GM19468 (cell line): Measurements from ENCODE around the gene KCNAB1.
"Not testable (repeated sequence)": the region's sequence is repeated elsewhere in the genome, so short reads cannot be mapped to it uniquely, and the experiment has no call there.

Source experiments
- ATAC-seq: cut with Tn5 transposase; IDR thresholded peaks from one replicate; pipeline ENCODE4 v1.9.1; 2021; ENCODE audit warnings: mild to moderate bottlenecking, moderate library complexity, moderate number of reproducible peaks; ENCODE audit not compliant: unreplicated experiment; ENCODE audit errors: extremely low read depth

The KCNAB1 gene

DNA sequence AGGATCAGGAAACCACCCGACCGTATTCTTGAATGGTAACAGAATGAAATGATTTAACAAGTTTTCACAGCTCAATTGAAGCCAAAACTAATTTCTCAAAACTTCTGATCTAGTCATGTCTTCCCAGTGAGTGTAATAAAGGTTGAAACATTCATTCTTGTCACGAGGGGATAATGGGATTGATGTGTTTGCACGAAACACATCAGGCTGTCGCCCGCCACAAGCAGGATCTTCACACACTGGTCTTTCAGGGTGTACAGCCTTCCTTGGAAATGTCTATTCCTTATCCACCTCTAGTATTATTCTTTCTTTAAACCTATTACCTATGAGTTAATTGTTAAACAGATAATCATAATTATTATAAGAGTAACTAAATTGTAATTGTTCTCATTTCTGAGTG lies 94.3 kb downstream of the KCNAB1 start:
- no peak for ATAC-seq

DNA sequence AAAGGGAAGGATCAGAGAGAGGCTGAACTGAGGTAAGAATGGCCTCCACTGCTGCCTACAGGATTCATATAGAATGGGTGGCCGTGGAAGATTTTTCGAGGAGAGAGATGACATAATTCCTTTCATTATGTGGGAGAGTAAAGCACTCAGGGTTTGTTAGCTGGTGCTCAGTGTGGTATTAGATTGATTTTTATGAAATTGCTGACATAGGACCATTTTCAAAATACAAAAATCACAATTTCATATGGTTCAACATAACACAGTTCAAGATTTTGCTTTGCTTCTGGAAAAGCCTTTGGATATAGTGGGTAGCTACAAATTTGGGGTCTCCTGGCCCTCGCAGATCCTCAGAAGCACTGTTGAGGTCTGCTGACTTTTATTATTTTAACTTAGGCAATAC lies 95.4 kb downstream of the KCNAB1 start:
- ATAC-seq: no peak

DNA sequence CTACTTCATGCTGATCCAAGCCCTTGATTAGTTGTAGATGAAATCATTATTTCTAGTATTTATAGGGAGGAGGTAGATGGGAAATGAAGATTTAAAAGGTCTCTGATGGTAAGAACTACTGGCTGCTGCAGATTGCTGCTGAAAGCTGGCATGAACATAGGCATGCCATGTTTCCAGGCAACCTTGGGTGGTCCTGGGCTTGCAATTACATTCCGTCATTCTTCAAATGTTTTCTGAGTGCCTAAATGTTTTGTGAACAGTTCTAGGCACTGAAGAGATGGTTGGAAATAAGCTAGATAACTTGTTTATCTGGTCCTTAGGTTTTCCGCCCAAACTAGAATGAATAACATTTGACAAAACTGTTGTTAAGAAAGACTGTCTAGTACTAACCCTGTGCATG lies 95.8 kb downstream of the KCNAB1 start:
- no peak for ATAC-seq

DNA sequence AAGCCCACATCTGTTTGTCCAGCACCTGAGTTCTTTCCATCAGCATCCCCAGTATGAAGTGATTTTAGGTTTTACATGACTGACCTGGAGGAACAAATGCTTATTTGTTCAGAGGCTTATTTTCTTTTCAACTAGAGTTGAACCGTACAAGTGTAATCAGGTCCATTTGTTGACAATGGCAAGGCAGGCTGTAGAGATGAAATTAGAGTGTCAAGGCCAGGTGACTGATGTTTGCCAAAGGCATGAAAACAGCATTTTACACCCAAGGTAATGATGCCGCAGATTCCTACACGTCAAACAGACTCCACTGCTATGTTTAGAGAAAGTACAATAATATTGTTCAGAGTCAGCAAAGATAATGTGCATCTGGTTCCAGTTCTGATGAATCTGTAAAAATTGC lies 96.5 kb downstream of the KCNAB1 start:
- ATAC-seq: no peak

DNA sequence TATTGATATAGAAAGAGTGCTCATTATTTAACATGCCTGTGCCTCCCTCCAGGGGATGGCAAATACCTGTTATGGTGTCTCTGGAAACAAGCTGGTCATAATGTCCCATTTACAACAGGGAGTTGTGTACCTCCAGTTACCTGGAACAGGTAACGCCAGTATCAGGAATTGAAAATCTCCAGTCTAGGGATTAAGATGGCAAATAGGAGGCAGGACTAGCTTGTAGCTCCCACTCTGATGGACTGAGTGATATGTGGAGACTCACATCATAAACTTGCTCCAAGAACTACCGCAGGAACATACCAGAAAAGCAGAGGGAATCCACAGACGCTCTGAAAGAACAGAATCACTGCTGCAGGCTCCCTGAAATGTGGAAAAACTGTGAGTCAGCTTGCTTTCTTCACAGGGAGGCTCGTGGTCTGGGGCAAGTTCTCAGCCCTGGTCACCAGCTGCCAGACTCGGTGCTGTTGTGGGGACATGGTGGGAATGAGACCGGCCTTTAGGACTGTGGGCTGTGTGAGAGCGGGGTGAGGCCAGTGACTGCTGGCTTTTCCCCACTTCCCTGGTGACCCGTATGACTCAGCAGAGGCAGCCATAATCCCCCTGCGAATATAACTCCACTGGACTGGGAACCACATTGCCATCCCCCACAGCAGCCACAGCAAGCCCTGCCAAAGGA lies 97.4 kb downstream of the KCNAB1 start:
- no peak for ATAC-seq

DNA sequence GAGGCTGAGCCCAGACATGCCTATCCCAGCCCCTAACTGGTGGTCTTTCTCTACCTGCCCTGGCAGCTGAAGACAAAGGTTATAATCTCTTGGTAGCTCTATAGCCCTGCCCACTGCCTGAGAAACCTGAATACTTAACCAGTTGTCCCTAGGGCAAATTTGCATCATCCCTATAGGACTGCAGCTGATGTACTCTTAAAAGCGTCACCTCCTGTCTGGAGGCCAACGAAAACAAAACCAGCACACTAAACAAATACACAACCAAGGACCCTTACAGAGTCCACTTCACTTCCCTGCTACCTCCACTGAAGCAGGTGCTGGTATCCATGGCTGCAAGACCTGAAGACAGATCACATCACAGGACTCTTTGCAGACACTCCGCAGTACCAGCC lies 98.0 kb downstream of the KCNAB1 start:
- no peak for ATAC-seq

DNA sequence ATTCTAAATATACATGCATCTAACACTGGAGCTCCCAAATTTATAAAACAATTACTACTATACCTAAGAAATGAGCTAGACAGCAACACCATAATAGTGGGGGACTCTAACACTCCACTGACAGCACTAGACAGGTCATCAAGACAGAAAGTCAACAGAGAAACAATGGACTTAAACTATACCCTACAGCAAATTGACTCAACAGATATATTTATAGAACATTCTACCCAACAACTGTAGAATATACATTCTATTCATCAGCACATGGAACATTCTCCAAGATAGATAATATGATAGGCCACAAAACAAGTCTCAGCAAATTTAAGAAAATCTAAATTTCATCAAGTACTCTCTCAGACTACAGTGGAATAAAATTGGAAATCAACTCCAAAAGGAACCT lies 102.0 kb downstream of the KCNAB1 start:
- not testable (repeated sequence) for ATAC-seq

DNA sequence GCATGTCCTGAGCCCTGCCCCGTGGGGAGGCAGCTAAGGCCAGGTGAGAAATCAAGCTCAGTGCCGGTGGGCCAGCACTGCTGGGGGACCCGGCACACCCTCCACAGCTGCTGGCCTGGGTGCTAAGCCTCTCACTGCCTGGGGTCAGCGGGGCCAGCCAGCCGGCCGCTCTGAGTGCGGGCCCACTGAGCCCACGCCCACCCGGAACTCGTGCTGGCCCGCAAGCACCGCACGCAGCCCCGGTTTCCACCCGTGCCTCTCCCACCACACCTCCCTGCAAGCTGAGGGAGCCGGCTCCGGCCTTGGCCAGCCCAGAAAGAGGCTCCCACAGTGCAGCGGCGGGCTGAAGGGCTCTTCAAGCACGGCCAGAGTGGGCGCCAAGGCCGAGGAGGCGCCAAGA lies 103.7 kb downstream of the KCNAB1 start:
- ATAC-seq: not testable (repeated sequence)

DNA sequence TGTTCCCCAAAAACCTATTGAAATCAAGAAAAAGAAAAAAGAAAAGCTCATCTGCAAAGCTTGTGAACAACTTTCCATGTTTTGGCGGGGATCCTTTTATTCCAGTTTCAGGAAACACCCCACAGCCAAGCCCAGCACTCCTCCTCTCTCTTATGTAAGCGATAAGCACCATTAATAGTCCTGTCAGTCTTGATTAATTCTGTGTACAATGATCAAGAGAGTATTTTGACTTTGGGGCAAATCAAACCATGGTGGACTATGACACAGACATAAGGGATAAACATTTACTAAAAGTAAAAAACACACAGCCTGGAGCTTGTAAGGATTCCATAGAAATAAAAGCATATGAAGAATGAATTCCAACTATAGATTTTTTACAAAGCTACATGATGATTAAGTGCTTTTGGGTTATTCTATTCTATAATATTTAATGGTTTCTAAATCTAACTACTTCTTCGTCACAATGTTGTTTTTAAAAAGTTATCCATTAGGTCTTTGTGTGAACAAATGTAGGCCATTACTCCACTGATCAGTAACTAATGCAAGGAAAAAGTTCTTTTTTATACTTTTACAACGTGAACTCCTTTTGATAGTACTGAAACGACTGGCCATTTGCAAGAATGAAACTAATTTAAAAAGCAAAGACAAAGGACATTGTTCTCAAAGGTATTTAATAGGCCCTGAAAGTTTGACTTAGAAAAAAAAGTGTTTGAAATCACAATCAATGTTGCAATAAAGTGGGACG lies 106.5 kb downstream of the KCNAB1 start:
- no peak for ATAC-seq

DNA sequence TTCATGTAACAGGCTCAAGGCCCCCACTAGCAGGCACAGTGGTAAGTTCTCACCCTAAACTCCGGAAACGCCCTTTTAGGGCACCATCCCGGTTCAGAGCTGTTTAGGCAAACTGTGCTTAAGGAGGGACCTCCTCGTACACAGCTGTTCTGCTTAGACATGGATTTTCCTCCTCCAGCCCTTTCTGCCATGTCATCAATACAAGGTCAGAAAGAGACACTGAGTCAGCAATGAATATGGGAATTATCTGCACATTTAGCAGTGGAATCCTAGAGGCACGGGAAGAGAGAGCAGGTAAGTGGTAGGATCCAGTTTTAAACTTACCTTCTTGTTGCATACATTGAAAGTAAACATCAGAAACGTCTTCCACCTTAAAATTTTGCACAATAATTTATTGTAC lies 107.3 kb downstream of the KCNAB1 start:
- no peak for ATAC-seq

DNA sequence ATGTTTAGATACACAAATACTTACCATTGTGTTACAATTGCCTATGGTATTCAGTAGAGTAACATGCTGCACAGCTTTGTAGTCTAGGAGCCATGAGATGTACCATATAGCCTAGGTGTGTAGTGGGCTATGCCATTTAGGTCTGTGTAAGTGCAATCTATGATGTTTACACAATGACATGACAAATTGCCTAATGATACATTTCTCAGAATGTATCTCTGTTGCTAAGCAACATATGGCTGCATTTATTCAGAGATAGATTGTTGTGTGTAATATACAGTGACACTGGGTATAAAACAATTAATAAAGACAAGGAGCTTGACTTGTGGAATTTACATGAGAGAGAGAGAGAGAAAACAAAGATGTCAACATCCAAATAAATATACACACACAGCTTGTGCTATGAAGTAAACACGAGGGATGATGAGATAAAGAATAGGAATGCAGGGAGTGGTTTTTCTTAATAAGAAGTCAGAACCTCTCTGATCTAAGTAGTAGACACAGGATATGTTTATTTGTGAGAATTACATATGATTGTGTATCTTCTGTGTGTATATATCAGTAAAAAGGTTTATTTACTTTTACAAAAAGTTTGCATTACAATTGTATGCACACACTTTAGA lies 110.0 kb downstream of the KCNAB1 start:
- ATAC-seq: no peak

DNA sequence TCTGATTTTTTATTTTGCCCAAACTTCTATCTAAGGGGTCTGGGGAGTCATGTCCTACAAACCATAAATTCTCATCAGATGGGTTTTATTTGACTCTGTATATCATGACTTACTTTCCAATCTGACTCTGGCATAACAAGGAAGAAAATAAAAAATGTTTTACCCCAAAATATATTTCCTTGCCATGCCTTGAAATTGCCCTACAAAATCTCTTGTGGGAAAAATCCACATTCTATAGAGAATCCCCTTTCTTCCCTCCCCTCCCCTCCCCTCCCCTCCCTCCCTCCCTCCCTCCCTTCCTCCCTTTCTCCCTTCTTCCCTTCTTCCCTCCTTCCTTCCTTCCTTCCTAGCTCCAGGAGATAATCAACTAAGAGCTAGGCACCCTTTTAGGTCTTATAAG lies 110.8 kb downstream of the KCNAB1 start:
- ATAC-seq: not testable (repeated sequence)

DNA sequence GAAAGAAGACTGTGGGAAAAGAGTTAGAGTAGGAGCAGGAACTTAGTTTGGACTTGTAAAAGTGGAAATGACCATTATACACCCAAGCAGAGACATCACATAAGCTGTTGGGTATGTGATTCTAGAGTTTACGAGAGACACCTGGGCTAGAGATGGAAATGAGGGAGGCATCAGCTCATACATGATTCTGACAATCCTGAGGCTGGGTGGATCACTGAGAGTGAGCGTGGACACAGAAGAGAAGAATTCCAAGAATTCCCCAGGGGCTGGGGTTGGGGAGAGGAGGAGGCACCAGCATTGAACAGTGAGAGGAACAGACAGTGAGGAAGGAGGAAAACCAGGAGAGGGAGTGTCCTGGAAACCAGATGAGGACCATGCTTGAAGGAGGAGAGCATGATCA lies 113.5 kb downstream of the KCNAB1 start:
- ATAC-seq: no peak

DNA sequence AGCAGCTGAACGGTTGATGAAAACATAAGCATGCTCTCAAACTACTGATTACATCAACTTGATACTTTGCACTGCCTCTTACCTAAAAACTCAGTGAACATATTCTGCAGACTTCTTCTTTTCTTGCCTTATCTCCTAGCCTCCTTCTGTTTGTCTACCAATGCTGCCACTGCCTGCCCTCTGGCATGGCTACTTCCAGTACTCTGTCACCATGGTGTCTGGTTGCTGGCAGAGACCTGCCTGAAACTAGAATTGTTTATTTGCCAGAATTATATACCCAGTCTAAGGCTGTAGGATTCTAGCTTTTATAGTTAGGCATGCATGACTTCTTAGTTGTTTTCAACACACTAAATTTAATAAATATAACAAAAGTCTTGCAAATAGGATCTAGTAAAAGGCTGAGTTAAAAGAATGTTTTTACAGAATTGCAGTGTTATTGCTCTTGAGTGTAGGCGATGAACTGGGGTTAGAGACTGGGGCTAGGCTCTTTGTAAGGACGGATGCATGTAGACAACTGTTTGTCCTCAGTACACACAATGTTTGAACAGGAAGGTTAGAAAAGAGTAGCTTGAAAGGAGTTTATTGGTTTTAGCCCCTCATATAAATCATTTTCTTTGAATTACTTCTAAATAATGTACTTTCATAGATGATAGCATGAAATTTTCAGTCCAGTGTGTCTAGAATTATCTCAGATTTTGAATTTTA lies 116.3 kb downstream of the KCNAB1 start:
- no peak for ATAC-seq

DNA sequence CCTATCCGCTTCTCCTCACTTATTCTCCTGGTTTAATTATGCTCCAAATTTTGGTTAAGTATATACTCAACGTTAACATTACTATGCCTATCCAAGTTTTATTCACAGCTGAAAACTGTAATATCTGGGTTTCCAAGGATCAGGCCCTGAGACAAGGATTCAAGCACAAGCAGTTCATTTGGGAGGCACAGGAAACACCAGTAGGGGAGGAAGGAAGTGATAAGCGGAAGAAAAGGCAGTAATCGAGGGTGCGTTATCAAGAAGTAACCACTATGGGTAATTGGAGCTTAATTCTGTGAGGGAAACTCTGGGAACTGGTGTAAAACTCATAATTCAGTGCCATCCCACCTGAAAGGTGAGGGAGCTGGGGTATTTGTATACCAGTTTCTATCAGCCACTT lies 120.3 kb downstream of the KCNAB1 start:
- ATAC-seq: no peak

DNA sequence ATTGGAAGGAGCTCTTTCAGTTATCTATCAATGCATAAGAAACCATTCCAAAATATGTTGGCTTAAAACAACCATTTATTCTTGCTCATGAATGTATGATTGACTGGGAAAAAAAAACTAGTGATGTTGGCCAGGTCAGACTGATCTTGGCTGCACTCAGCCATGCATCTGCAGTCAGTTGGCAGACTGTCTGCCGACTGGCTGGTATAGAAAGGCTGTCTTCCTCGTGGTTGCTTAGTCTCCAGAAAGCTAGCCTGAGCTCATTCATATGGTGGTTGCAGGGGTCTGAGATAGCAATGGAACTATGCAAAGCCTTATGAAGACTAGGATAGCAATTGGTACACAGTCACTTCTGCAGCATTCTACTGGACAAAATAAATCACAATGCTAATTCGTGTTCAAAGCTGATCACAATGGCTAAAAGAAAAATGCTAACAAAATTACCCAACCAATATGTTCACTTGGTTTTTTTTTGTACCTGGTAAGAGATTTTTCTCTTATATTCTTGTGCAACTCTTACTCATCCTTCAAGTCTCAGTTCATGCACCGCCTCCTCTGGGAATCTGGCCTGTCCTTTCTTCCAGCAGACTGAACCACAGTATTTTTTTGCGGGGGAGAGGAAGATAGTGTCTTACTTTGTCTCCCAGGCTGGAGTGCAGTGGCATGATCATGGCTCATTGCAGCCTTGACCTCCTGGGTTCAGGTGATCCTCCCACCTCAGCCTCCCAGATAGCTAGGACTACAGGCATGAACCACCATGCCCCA lies 126.8 kb downstream of the KCNAB1 start:
- no peak for ATAC-seq

DNA sequence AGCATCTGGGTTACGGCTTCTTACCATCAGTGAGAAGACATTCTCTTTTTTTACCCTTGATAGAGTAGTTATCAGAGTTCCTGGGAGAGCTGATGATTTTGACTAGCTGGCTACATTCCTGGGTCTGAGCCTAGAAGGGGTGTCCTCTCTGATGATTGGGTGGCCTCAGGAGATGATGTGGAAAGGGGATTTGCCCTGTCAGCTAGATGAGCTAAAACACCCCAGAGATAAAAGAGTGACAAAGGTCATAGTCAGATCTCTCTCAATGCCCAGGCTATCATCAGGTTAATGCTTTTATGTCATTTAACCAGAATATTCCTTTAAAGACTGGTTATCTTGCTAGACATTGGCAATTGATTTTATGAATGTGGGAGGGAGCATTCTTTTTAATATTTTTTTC lies 130.2 kb downstream of the KCNAB1 start:
- ATAC-seq: no peak

DNA sequence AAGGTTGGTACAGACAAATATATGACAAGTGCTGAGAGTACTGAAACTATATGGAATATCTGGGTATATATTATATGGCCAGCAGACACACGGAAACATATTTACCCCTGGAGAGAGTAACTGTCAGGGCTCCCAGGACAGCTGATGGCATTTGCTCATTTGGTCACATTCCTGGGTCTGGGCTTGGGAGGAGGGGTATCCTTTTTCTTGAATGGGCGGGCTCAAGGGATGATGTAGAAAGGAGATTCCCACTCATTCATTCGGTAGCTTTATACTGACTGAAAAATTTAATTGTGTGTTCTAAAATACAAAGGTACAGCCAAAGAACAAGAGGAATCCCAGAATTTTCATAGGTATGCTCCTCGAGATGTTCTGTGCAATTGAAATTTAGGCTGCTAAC lies 131.0 kb downstream of the KCNAB1 start:
- no peak for ATAC-seq

DNA sequence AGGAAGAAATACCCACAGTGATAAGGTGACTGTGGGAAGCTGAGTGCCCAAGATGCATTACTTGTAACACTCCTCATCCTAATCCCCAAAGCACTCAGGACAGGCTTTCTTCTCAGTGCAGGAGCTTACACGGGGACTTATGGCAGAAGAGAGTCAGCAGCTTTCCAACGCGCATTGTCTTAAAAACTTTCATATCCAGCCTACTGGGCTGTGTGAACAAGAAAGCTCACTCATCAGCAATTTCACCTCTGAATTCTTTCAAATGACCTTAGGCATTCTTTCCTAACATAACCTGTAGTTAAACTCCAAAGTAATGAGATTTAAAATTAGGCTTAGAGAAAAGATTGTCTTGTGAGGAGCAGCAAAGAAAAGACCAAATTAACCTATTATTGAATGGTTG lies 132.3 kb downstream of the KCNAB1 start:
- no peak for ATAC-seq

DNA sequence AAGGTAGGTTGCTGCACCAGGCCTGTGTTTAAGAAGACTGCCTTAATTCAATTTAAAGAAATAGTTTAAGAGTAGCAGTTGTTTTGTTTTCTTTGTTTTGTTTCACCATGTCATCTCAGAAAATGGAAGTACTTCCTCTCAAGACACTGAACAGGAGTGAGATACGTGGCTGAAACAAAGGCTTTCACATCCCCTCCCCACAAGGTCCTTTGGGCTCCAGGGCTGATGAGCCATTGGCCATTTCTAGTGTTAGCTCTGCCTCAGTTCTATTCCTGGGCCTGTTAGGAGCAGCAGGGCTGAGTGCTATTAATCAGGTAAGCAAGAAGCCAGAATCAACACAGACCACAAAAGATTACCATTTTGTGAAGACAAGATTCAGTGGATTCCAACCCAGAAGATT lies 132.8 kb downstream of the KCNAB1 start:
- no peak for ATAC-seq
